Epidermal melanocyte (primary cell): ENCODE results near the gene ADRB1.

Experiments
- DNase-seq: peaks from one replicate; pipeline ENCODE4 v3.0.0; 2011; ENCODE audit warnings: low spot score; ENCODE audit not compliant: insufficient read length

ADRB1 gene

GRCh38 chr10:114053946-114054345 is 10.3 kb downstream of the ADRB1 start:
- DNase-seq, result no peak

- DNase-seq, result no peak
Measured at GRCh38 chr10:114057855-114058254, 14.2 kb downstream of the ADRB1 start.

GRCh38 chr10:114058297-114058696 is 14.6 kb downstream of the ADRB1 start:
- DNase-seq, result no peak

- no peak for DNase-seq
Measured at GRCh38 chr10:114059561-114059960, 15.9 kb downstream of the ADRB1 start.

GRCh38 chr10:114060456-114060855 is 16.8 kb downstream of the ADRB1 start:
- no peak for DNase-seq

- no peak for DNase-seq
Measured at GRCh38 chr10:114061148-114061547, 17.5 kb downstream of the ADRB1 start.

- no peak for DNase-seq
Measured at GRCh38 chr10:114061789-114062188, 18.1 kb downstream of the ADRB1 start.

GRCh38 chr10:114064151-114065048 is 20.7 kb downstream of the ADRB1 start:
- no peak for DNase-seq

GRCh38 chr10:114065049-114065435 is 21.4 kb downstream of the ADRB1 start:
- no peak for DNase-seq

- no peak for DNase-seq
Measured at GRCh38 chr10:114068054-114068707, 24.5 kb downstream of the ADRB1 start.

GRCh38 chr10:114070710-114071109 is 27.0 kb downstream of the ADRB1 start:
- no peak for DNase-seq

- DNase-seq, result no peak
Measured at GRCh38 chr10:114071178-114071577, 27.5 kb downstream of the ADRB1 start.

GRCh38 chr10:114073395-114074186 is 29.9 kb downstream of the ADRB1 start:
- DNase-seq, result no peak

- no peak for DNase-seq
Measured at GRCh38 chr10:114075093-114075492, 31.4 kb downstream of the ADRB1 start.

GRCh38 chr10:114077347-114077746 is 33.7 kb downstream of the ADRB1 start:
- no peak for DNase-seq

GRCh38 chr10:114077815-114078219 is 34.2 kb downstream of the ADRB1 start:
- no peak for DNase-seq

- no peak for DNase-seq
Measured at GRCh38 chr10:114078346-114078745, 34.7 kb downstream of the ADRB1 start.

- DNase-seq, result no peak
Measured at GRCh38 chr10:114079421-114079820, 35.8 kb downstream of the ADRB1 start.

GRCh38 chr10:114081911-114082583 is 38.4 kb downstream of the ADRB1 start:
- no peak for DNase-seq

- no peak for DNase-seq
Measured at GRCh38 chr10:114083040-114083439, 39.4 kb downstream of the ADRB1 start.

- DNase-seq, result no peak
Measured at GRCh38 chr10:114084215-114084614, 40.5 kb downstream of the ADRB1 start.
